BLaER1 treated with 17β-estradiol and CSF1 and Interleukin-3, amounts not matched to agents 10 nM and 100 nM (cell line): ENCODE data around the gene TP53BP2.

ENCODE experiments used
- H3K27ac ChIP-seq, 11 experiments: shearing (Covaris generic); formaldehyde crosslinking; 2 replicates each; pipeline ENCODE4 v1.8.1; 2022
- H3K27me3 ChIP-seq, 11 experiments: shearing (Covaris generic); formaldehyde crosslinking; 2 replicates each; pipeline ENCODE4 v1.8.1; 2022
- H3K36me3 ChIP-seq, 11 experiments: shearing (Covaris generic); formaldehyde crosslinking; 2 replicates each; pipeline ENCODE4 v1.8.1; 2022
- H3K4me1 ChIP-seq, 10 experiments: shearing (Covaris generic); formaldehyde crosslinking; 2 replicates each; pipeline ENCODE4 v1.8.1; 2022
- H3K4me2 ChIP-seq, 11 experiments: shearing (Covaris generic); formaldehyde crosslinking; 2 replicates each; pipeline ENCODE4 v1.8.1; 2022
- H3K4me3 ChIP-seq, 10 experiments: shearing (Covaris generic); formaldehyde crosslinking; 2 replicates each; pipeline ENCODE4 v1.8.1; 2022
- H3K9ac ChIP-seq, 11 experiments: shearing (Covaris generic); formaldehyde crosslinking; 2 replicates each; pipeline ENCODE4 v1.8.1; 2022
- H3K9me3 ChIP-seq, 11 experiments: shearing (Covaris generic); formaldehyde crosslinking; replicated peaks in 1 of 11; 2 replicates each; pipeline ENCODE4 v1.8.1; 2022
- H4K20me1 ChIP-seq, 11 experiments: shearing (Covaris generic); formaldehyde crosslinking; 2 replicates each; pipeline ENCODE4 v1.8.1; 2022
- Cebpa-rat ChIP-seq, 11 experiments: shearing (Covaris generic); IDR thresholded peaks; 2 replicates each; pipeline ENCODE4 v1.8.1; 2022

Gene TP53BP2

DNA sequence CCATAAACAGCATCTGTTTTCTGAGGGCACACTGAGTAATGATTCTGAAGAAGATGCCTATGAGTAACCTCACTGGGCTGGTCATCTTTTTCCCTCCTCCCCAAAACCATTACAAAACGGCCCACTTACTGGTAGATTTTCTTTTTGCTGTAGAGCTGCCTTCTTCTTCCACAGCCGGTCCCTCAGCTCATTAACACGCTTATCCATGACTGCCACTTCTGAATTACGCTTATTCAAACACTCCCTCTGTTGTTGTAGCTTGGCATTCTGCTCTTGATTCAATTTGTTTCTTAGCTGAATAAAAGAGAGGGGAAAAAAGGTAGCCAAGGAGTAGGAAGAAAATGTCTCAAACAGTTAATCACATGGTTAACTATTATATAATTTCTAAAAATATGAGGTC, 43.1 kb downstream of the TP53BP2 start:
- Histone ChIP-seq H3K36me3 (peaks cover 96 to 100% (median 99%) of the 10 kb centered on the region in 11 experiments), H3K4me1 (no peaks in the 10 kb centered on the region), H3K27ac (no peak overlapping the region), H3K27me3 (no peaks in the 10 kb centered on the region), H3K4me2 (no peak overlapping the region), H4K20me1 (peaks cover 0 to 26% (median 3%) of the 10 kb centered on the region in 11 experiments; a peak in 3 of 22 replicates), H3K4me3 (no peak overlapping the region), H3K9me3 (no peaks in the 10 kb centered on the region; a peak in 2 of 22 replicates), H3K9ac (no peak overlapping the region)
- no peak for TF ChIP-seq Cebpa-rat (IDR thresholded peaks at IDR 0.05)

DNA sequence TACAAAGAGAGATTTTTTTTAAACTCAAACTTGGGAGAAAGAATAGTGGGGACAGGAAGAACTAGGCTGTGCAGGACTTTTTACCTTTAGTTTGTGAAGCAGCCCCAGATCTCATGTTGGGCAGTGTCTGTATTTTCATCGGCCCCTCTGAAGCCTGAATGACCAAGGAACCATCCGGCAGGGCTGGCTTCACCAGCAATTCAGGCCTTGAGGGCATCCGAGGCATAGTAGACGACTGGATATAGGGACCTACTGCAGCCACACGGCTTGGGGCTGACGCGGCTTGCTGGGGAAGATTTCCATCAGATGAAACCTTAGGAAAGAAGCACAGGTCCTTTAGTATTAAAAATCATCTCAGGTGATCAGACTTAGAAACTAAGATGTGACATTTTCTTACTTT, 43.7 kb downstream of the TP53BP2 start:
- peaks cover 0 to 26% (median 3%) of the 10 kb centered on the region in 11 experiments; a peak in 2 of 22 replicates for H4K20me1 ChIP-seq
- H3K36me3 ChIP-seq, result peaks cover 97 to 100% (median 100%) of the 10 kb centered on the region in 11 experiments
- no peaks in the 10 kb centered on the region for H3K9me3 ChIP-seq
- H3K9ac ChIP-seq, result no peak overlapping the region
- TF ChIP-seq Cebpa-rat (IDR thresholded peaks at IDR 0.05), result no peak
- no peaks in the 10 kb centered on the region for H3K4me1 ChIP-seq
- no peak overlapping the region for H3K4me3 ChIP-seq
- no peak overlapping the region for H3K4me2 ChIP-seq
- no peaks in the 10 kb centered on the region for H3K27me3 ChIP-seq
- H3K27ac ChIP-seq, result no peak overlapping the region

GRCh38 chr1:223796210-223796609, 49.5 kb downstream of the TP53BP2 start:
- peaks cover 87 to 100% (median 96%) of the 10 kb centered on the region in 11 experiments for H3K36me3 ChIP-seq
- peaks cover 0 to 18% (median 5%) of the 10 kb centered on the region in 10 experiments; a peak in 12 of 20 replicates for H3K4me1 ChIP-seq
- TF ChIP-seq Cebpa-rat (IDR thresholded peaks at IDR 0.05), result no peak

DNA sequence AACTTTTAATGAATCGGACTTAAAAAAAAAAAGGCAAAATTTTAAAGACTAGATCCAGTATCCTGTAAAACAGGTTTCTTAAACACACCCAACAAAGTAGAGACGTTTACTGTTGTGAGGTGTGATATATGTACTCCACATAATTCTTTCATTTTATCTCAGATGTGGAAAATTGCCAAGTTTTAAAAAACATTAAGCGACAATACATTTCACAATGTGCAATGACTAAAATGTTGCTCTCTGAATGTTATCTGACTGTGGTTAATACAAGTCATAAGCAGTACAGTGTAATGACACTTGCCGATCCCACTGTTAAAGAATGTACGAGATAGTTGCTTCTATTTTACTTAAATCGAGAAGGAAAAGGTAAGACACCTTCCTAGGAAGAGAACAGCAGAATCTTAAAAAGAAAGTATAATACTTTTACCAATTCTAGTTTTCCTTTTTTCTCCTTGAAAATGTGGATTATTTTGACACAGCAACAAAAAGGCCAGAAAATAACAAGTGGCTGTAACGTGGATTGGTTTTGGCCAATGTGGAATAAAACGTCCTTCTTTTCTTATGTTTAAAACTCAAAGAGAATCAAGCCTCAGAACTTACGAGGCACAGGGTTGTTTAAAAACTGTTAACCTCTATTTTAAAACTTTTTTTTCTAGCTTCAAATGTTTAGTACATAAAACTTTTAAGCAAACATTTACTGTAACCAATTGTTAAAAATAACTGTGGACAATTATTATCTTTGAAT, 51.4 kb downstream of the TP53BP2 start:
- H4K20me1 ChIP-seq, result peaks cover 0 to 55% (median 11%) of the 10 kb centered on the region in 11 experiments; a peak in 11 of 22 replicates
- no peak overlapping the region for H3K4me2 ChIP-seq
- no peaks in the 10 kb centered on the region for H3K27me3 ChIP-seq
- H3K9me3 ChIP-seq, result no peaks in the 10 kb centered on the region
- no peak overlapping the region for H3K27ac ChIP-seq
- H3K4me1 ChIP-seq, result peaks cover 0 to 18% (median 5%) of the 10 kb centered on the region in 10 experiments; a peak in 12 of 20 replicates
- TF ChIP-seq Cebpa-rat (IDR thresholded peaks at IDR 0.05), result no peak
- no peak overlapping the region for H3K4me3 ChIP-seq
- H3K36me3 ChIP-seq, result peaks cover 84 to 100% (median 96%) of the 10 kb centered on the region in 11 experiments
- no peak overlapping the region for H3K9ac ChIP-seq

More at GRCh38 chr1:223796210-223796609, 49.5 kb downstream of the TP53BP2 start:
- H3K4me2 ChIP-seq, result no peak overlapping the region
- H3K9me3 ChIP-seq, result no peaks in the 10 kb centered on the region
- no peaks in the 10 kb centered on the region for H3K27me3 ChIP-seq
- H3K4me3 ChIP-seq, result no peak overlapping the region
- H3K9ac ChIP-seq, result no peak overlapping the region
- H4K20me1 ChIP-seq, result peaks cover 0 to 63% (median 11%) of the 10 kb centered on the region in 11 experiments; a peak in 11 of 22 replicates
- H3K27ac ChIP-seq, result no peak overlapping the region

GRCh38 chr1:223793716-223794115, 52.0 kb downstream of the TP53BP2 start:
- no peaks in the 10 kb centered on the region for H3K27me3 ChIP-seq
- H3K4me1 ChIP-seq, result peaks cover 0 to 18% (median 5%) of the 10 kb centered on the region in 10 experiments; a peak in 12 of 20 replicates
- H3K9me3 ChIP-seq, result no peaks in the 10 kb centered on the region
- H3K4me2 ChIP-seq, result no peak overlapping the region
- no peak overlapping the region for H3K4me3 ChIP-seq
- peaks cover 84 to 100% (median 96%) of the 10 kb centered on the region in 11 experiments for H3K36me3 ChIP-seq
- peaks cover 0 to 56% (median 11%) of the 10 kb centered on the region in 11 experiments; a peak in 11 of 22 replicates for H4K20me1 ChIP-seq
- H3K9ac ChIP-seq, result no peak overlapping the region
- TF ChIP-seq Cebpa-rat (IDR thresholded peaks at IDR 0.05), result no peak
- H3K27ac ChIP-seq, result no peak overlapping the region

DNA sequence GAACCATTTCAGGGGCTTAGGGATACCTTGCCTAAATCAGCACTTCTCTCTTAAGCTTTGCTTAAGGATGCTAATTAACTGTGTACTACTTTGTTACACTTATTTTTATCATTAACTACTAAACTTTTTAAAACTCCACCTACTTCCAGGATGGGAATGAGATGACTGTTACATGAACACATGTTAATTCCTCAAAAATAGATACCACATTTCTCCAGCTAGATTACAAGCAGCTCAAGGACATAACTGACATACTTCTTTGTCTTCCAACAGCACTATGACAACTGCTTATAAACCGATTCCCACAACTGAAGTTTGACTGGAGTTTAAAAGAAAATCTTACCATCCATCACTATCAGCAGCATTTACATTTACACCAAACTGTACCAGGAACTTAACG, 53.7 kb downstream of the TP53BP2 start:
- H3K9me3 ChIP-seq, result no peaks in the 10 kb centered on the region
- no peak overlapping the region for H3K4me2 ChIP-seq
- no peak overlapping the region for H3K9ac ChIP-seq
- peaks cover 84 to 100% (median 96%) of the 10 kb centered on the region in 11 experiments for H3K36me3 ChIP-seq
- H3K27ac ChIP-seq, result no peak overlapping the region
- H3K4me1 ChIP-seq, result peaks cover 0 to 18% (median 5%) of the 10 kb centered on the region in 10 experiments; a peak in 12 of 20 replicates
- peaks cover 0 to 58% (median 6%) of the 10 kb centered on the region in 11 experiments; a peak in 10 of 22 replicates for H4K20me1 ChIP-seq
- H3K27me3 ChIP-seq, result no peaks in the 10 kb centered on the region
- TF ChIP-seq Cebpa-rat (IDR thresholded peaks at IDR 0.05), result no peak
- no peak overlapping the region for H3K4me3 ChIP-seq

DNA sequence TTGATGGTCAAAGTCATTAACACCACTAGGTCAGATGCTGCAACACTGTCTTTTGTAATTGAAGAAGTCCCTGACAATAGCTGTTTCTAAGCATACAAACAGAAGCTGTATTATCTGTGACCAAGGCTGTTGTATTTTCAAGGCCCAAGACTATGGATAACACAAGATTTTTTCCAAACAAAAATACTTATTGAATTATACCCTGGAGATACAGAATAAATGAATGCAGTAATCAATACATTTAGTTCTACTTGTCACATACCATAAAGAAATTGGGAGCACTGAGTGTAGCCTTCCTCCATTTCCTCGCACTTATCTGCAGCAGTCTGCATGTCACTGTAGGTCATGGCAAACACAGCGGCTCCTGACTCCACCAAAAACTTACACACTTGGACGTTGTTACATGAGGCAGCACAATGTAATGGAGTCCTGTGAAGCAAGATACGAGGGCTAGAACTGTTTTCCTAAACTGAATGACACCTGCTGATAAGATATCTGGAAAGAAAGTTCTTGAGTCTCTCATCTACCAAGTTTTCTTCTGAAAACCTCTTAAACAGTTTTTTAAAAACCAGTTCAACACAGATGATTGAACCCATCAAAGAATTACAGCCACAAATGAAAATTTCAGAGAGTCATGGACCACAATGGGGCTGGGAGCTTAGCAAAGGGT, 56.9 kb downstream of the TP53BP2 start:
- no peaks in the 10 kb centered on the region for H3K27me3 ChIP-seq
- no peak overlapping the region for H3K4me3 ChIP-seq
- H3K4me2 ChIP-seq, result no peak overlapping the region
- no peaks in the 10 kb centered on the region for H3K9me3 ChIP-seq
- TF ChIP-seq Cebpa-rat (IDR thresholded peaks at IDR 0.05), result no peak
- peaks cover 0 to 47% (median 0%) of the 10 kb centered on the region in 11 experiments; a peak in 7 of 22 replicates for H4K20me1 ChIP-seq
- peaks cover 0 to 18% (median 5%) of the 10 kb centered on the region in 10 experiments; a peak in 12 of 20 replicates for H3K4me1 ChIP-seq
- no peak overlapping the region for H3K9ac ChIP-seq
- H3K36me3 ChIP-seq, result peaks cover 91 to 100% (median 96%) of the 10 kb centered on the region in 11 experiments
- H3K27ac ChIP-seq, result no peak overlapping the region

DNA sequence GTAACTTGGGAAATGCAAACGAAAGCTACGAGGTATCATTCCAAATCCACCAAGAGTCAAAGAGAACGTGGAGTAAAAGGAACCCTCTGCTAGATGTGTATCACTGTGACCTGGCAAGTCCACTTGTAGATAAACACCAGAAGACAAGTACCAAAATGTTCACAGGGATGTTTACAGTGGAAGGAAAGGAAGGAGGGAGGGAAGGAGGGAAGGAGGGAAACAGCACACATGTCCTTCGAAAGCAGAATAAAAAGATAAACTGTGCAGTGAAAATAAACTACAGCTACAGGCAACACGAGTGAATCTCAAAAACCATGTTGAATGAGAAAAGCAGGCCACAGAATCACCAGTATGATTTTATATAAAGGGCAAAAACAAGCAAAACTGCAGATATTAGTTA, 59.9 kb downstream of the TP53BP2 start:
- no peak for TF ChIP-seq Cebpa-rat (IDR thresholded peaks at IDR 0.05)
- Histone ChIP-seq H3K4me1 (no peaks in the 10 kb centered on the region), H3K27me3 (no peaks in the 10 kb centered on the region), H3K4me2 (no peak overlapping the region), H4K20me1 (peaks cover 0 to 27% (median 0%) of the 10 kb centered on the region in 11 experiments; a peak in 6 of 22 replicates), H3K36me3 (peaks cover 90 to 100% (median 96%) of the 10 kb centered on the region in 11 experiments), H3K9ac (no peak overlapping the region), H3K4me3 (no peak overlapping the region), H3K27ac (no peak overlapping the region), H3K9me3 (no peaks in the 10 kb centered on the region)

DNA sequence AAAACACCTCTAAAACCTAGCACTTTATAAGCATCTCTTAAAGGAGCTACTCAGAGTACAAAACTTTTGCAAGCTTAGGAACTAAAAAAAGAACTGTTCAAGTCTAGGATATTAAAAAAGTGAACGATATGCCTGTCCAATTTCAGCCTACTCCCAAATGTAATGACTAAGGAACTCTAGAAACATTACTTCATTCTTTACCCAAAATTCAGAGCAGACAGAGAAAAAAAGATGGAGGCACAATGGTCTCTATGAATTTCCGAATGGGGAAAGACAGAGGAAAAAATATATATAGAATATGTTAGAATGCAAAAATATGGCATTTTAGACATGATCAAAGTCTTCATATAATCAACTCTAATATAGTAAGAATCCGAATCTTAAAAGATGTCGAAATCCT, 61.2 kb downstream of the TP53BP2 start:
- Histone ChIP-seq H3K9me3 (no peaks in the 10 kb centered on the region), H3K4me3 (no peak overlapping the region), H3K9ac (no peak overlapping the region), H3K27me3 (no peaks in the 10 kb centered on the region), H3K4me1 (no peaks in the 10 kb centered on the region), H3K4me2 (no peak overlapping the region), H4K20me1 (peaks cover 0 to 27% (median 0%) of the 10 kb centered on the region in 11 experiments; a peak in 6 of 22 replicates), H3K27ac (no peak overlapping the region), H3K36me3 (peaks cover 90 to 100% (median 96%) of the 10 kb centered on the region in 11 experiments)
- no peak for TF ChIP-seq Cebpa-rat (IDR thresholded peaks at IDR 0.05)
